OCI-LY7 (cell line): ENCODE results near the gene FOXC2.

Experiments used
- CTCF ChIP-seq: fragments of 200-600 bp; sonication (generic); conservative IDR thresholded peaks from 2 replicates; pipeline ENCODE4 v1.5.1; 2014; ENCODE audit warnings: mild to moderate bottlenecking, antibody characterized with exemption, low read length, moderate library complexity, mixed read lengths
- EZH2phosphoT487 ChIP-seq: fragments of 200-600 bp; sonication (generic); IDR thresholded peaks from 2 replicates; pipeline ENCODE4 v1.6.1; 2018; ENCODE audit warnings: low read depth, borderline replicate concordance, mild to moderate bottlenecking, mixed run types, antibody characterized with exemption, low read length, moderate library complexity, mixed read lengths

- TF ChIP-seq CTCF (no peak), EZH2phosphoT487 (no peak)
Measured at GRCh38 chr16:86556576-86556975, 10.1 kb upstream of the FOXC2 start.
